ENCODE measurements around the gene STAB1. TPM values are rescaled to one million over a fixed set of nuclear protein-coding genes. Genes with fewer than 3 reads are reported as not detected.

The STAB1 gene
- total and polyA plus RNA-seq, 3 donors from 2014 or later, result 41.7 to 71.9 (median 58.6) TPM

DNA sequence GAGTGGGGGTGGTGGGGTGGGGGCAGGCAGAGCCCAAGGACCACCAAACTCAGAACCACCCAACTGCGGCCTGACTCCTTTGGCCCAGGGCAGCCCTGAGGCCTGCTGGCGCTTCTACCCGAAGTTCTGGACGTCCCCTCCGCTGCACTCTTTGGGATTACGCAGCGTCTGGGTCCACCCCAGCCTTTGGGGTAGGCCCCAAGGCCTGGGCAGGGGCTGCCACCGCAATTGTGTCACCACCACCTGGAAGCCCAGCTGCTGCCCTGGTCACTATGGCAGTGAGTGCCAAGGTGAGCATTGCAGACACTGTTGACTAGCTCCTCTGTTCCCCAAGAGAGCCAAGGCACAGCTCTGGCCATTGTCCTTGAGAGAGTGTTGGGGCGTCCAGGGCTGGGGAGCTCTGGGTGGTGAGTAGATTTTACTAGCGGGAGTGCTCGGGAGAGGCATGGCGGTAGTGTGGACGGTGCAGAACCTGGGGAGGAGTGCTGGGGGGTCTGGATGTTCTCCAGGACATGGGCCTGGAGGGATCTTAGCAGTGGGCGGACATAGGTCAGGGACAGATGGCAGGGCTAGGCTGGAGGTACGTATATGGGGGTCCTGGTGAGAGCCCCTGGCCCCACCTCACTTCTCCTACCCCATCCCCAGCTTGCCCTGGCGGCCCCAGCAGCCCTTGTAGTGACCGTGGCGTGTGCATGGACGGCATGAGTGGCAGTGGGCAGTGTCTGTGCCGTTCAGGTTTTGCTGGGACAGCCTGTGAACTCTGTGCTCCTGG, 25.8 kb downstream of the STAB1 start:
- peaks cover 4% of the 10 kb centered on the region for H3K4me1 ChIP-seq
- no peaks in the 10 kb centered on the region for H3K9me3 ChIP-seq
- TF ChIP-seq POLR2A (IDR thresholded peaks at IDR 0.05) (no peak), CTCF (IDR thresholded peaks at IDR 0.05) (no peak)
- no peaks in the 10 kb centered on the region for H3K36me3 ChIP-seq (ENCODE audit: low read depth, missing control alignments)
- 86 to 89% methylated on average over 14 to 19 of the region's 20 CpGs for WGBS, 2 donors
- no peak overlapping the region for H3K27ac ChIP-seq
- DNase-seq, result no peak
- H3K4me3 ChIP-seq, result no peak overlapping the region
- H3K27me3 ChIP-seq, result no peaks in the 10 kb centered on the region
- intact Hi-C loops (cut with DNase I; ENCODE audit: low total_unique reads), result no loop called here

DNA sequence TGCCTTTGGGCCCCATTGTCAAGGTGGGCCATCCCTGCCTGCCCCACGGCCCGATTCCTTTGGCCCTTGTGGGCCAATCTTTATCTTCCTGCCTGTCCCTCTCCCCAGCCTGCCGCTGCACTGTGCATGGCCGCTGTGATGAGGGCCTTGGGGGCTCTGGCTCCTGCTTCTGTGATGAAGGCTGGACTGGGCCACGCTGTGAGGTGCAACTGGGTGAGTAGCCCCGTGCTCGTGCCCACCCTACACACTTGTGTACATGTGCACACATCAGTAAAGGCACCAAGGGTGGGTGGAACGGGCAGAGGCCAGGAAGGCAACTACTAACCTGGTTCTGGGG, 26.3 kb downstream of the STAB1 start:
- Histone ChIP-seq H3K27me3 (no peaks in the 10 kb centered on the region), H3K4me1 (peaks cover 7% of the 10 kb centered on the region), H3K9me3 (no peaks in the 10 kb centered on the region), H3K27ac (no peak overlapping the region), H3K36me3 (ENCODE audit: low read depth, missing control alignments) (no peaks in the 10 kb centered on the region), H3K4me3 (no peak overlapping the region)
- intact Hi-C loops (cut with DNase I; ENCODE audit: low total_unique reads), result no loop called here
- TF ChIP-seq CTCF (IDR thresholded peaks at IDR 0.05) (no peak), POLR2A (IDR thresholded peaks at IDR 0.05) (no peak)
- 96% methylated on average over 8 of the region's 8 CpGs for WGBS, 2 donors
- DNase-seq, result no peak

GRCh38 chr3:52521881-52522650, 26.9 kb downstream of the STAB1 start:
- 91 to 92% methylated on average over 24 to 28 of the region's 33 CpGs for WGBS, 2 donors
- Histone ChIP-seq H3K27me3 (no peaks in the 10 kb centered on the region), H3K9me3 (no peaks in the 10 kb centered on the region), H3K27ac (no peak overlapping the region), H3K36me3 (ENCODE audit: low read depth, missing control alignments) (no peaks in the 10 kb centered on the region), H3K4me1 (peaks cover 8% of the 10 kb centered on the region), H3K4me3 (no peak overlapping the region)
- intact Hi-C loops (cut with DNase I; ENCODE audit: low total_unique reads), result no loop called here
- TF ChIP-seq CTCF (IDR thresholded peaks at IDR 0.05) (no peak), POLR2A (IDR thresholded peaks at IDR 0.05) (no peak)
- no peak for DNase-seq

GRCh38 chr3:52522651-52523251, 27.6 kb downstream of the STAB1 start:
- peaks cover 15% of the 10 kb centered on the region for H3K4me1 ChIP-seq
- DNase-seq, result no peak
- H3K4me3 ChIP-seq, result no peak overlapping the region
- H3K9me3 ChIP-seq, result no peaks in the 10 kb centered on the region
- H3K36me3 ChIP-seq (ENCODE audit: low read depth, missing control alignments), result no peaks in the 10 kb centered on the region
- 77 to 92% methylated on average over 5 to 14 of the region's 14 CpGs for WGBS, 2 donors
- H3K27me3 ChIP-seq, result no peaks in the 10 kb centered on the region
- TF ChIP-seq CTCF (IDR thresholded peaks at IDR 0.05), result no peak
- intact Hi-C loops (cut with DNase I; ENCODE audit: low total_unique reads), result no loop called here
- no peak overlapping the region for H3K27ac ChIP-seq

All from testis (tissue), 3 donors.